Stomach smooth muscle (tissue), 2 donors: ENCODE results near the gene AADACL4.
A peak's percentile ranks its signal among the peaks of the same experiment; 100 is the strongest.

Experiments
- H3K27ac ChIP-seq: one replicate; pipeline ENCODE4 v1.7.0; 2013; ENCODE audit warnings: mild to moderate bottlenecking, low read length, inconsistent platforms
- H3K27me3 ChIP-seq, 2 donors: one replicate each; pipeline ENCODE4 v1.7.0; 2013; ENCODE audit warnings: low read length in 2 of 2; ENCODE audit not compliant: insufficient read depth in 2 of 2, control insufficient read depth in 1 of 2
- H3K36me3 ChIP-seq, 2 donors: one replicate each; pipeline ENCODE4 v1.7.0; 2013; ENCODE audit warnings: low read length in 2 of 2; ENCODE audit not compliant: control insufficient read depth in 2 of 2, insufficient read depth in 2 of 2
- H3K4me1 ChIP-seq: one replicate; pipeline ENCODE4 v1.7.0; 2013; ENCODE audit warnings: low read length; ENCODE audit not compliant: control insufficient read depth, insufficient read depth
- H3K4me3 ChIP-seq, 2 donors: one replicate each; pipeline ENCODE4 v1.7.0; 2013; ENCODE audit warnings: low read length in 2 of 2
- H3K9ac ChIP-seq, 2 donors: one replicate each; pipeline ENCODE4 v1.7.0; 2013; ENCODE audit warnings: low read length in 2 of 2, mild to moderate bottlenecking in 1 of 2
- H3K9me3 ChIP-seq, 2 donors: one replicate each; pipeline ENCODE4 v1.7.0; 2013; ENCODE audit warnings: low read length in 2 of 2; ENCODE audit not compliant: control insufficient read depth in 2 of 2
- donor health status: healthy.
- donor health status: Pancreatic carcinoma.

Gene AADACL4

GRCh38 chr1:12619792-12620487 is 23.9 kb upstream of the AADACL4 start:
- no peaks in the 10 kb centered on the region for H3K9me3 ChIP-seq
- no peaks in the 10 kb centered on the region for H3K36me3 ChIP-seq
- H3K27ac ChIP-seq = peak overlapping the region; percentile 86
- H3K9ac ChIP-seq = peak overlapping the region; percentile 22 to 70
- H3K27me3 ChIP-seq = no peaks in the 10 kb centered on the region
- peak overlapping the region; percentile 84 to 88 for H3K4me3 ChIP-seq
- H3K4me1 ChIP-seq = peaks cover 66% of the 10 kb centered on the region

- Histone ChIP-seq H3K9me3 (no peaks in the 10 kb centered on the region), H3K36me3 (no peaks in the 10 kb centered on the region), H3K27ac (peak overlapping the region; percentile 86), H3K9ac (peak overlapping the region; percentile 17 to 22), H3K4me3 (no peak overlapping the region), H3K4me1 (peaks cover 61% of the 10 kb centered on the region), H3K27me3 (no peaks in the 10 kb centered on the region)
Measured at GRCh38 chr1:12620488-12620865, 23.4 kb upstream of the AADACL4 start.

- no peaks in the 10 kb centered on the region for H3K36me3 ChIP-seq
- no peak overlapping the region for H3K4me3 ChIP-seq
- H3K27ac ChIP-seq = peak overlapping the region; percentile 86
- H3K9me3 ChIP-seq = no peaks in the 10 kb centered on the region
- H3K9ac ChIP-seq = no peak overlapping the region
- peaks cover 57% of the 10 kb centered on the region for H3K4me1 ChIP-seq
- no peaks in the 10 kb centered on the region for H3K27me3 ChIP-seq
Measured at GRCh38 chr1:12620931-12621330, 23.0 kb upstream of the AADACL4 start.

GRCh38 chr1:12621346-12622335 is 22.2 kb upstream of the AADACL4 start:
- H3K27ac ChIP-seq = peak overlapping the region; percentile 82
- peak overlapping the region in 1 of 2 donors; percentile 44 for H3K4me3 ChIP-seq
- H3K4me1 ChIP-seq = peaks cover 51% of the 10 kb centered on the region
- no peaks in the 10 kb centered on the region for H3K9me3 ChIP-seq
- H3K9ac ChIP-seq = peak overlapping the region in 1 of 2 donors; percentile 55
- H3K27me3 ChIP-seq = no peaks in the 10 kb centered on the region
- no peaks in the 10 kb centered on the region for H3K36me3 ChIP-seq

- no peaks in the 10 kb centered on the region for H3K27me3 ChIP-seq
- H3K36me3 ChIP-seq = no peaks in the 10 kb centered on the region
- H3K4me1 ChIP-seq = peaks cover 51% of the 10 kb centered on the region
- H3K9me3 ChIP-seq = no peaks in the 10 kb centered on the region
- peak overlapping the region in 1 of 2 donors; percentile 44 for H3K4me3 ChIP-seq
- peak overlapping the region; percentile 82 for H3K27ac ChIP-seq
- peak overlapping the region in 1 of 2 donors; percentile 55 for H3K9ac ChIP-seq
Measured at GRCh38 chr1:12622506-12622905, 21.4 kb upstream of the AADACL4 start.

- Histone ChIP-seq H3K9ac (no peak overlapping the region), H3K27ac (no peak overlapping the region), H3K36me3 (no peaks in the 10 kb centered on the region), H3K4me3 (no peak overlapping the region), H3K27me3 (peaks cover 0 to 2% of the 10 kb centered on the region in 2 donors), H3K4me1 (peaks cover 31% of the 10 kb centered on the region), H3K9me3 (no peaks in the 10 kb centered on the region)
Measured at GRCh38 chr1:12625276-12625675, 18.6 kb upstream of the AADACL4 start.

GRCh38 chr1:12626888-12627287 is 17.0 kb upstream of the AADACL4 start:
- Histone ChIP-seq H3K27me3 (peaks cover 0 to 2% of the 10 kb centered on the region in 2 donors), H3K36me3 (no peaks in the 10 kb centered on the region), H3K9ac (no peak overlapping the region), H3K4me3 (no peak overlapping the region), H3K9me3 (no peaks in the 10 kb centered on the region), H3K27ac (no peak overlapping the region), H3K4me1 (peaks cover 17% of the 10 kb centered on the region)

GRCh38 chr1:12627296-12627695 is 16.6 kb upstream of the AADACL4 start:
- no peak overlapping the region for H3K4me3 ChIP-seq
- H3K27me3 ChIP-seq = peaks cover 0 to 2% of the 10 kb centered on the region in 2 donors
- H3K9ac ChIP-seq = no peak overlapping the region
- H3K36me3 ChIP-seq = no peaks in the 10 kb centered on the region
- no peaks in the 10 kb centered on the region for H3K9me3 ChIP-seq
- peaks cover 13% of the 10 kb centered on the region for H3K4me1 ChIP-seq
- no peak overlapping the region for H3K27ac ChIP-seq

- H3K9me3 ChIP-seq = no peaks in the 10 kb centered on the region
- H3K4me1 ChIP-seq = no peaks in the 10 kb centered on the region
- no peak overlapping the region for H3K27ac ChIP-seq
- H3K9ac ChIP-seq = no peak overlapping the region
- H3K36me3 ChIP-seq = no peaks in the 10 kb centered on the region
- no peak overlapping the region for H3K4me3 ChIP-seq
- peaks cover 0 to 2% of the 10 kb centered on the region in 2 donors for H3K27me3 ChIP-seq
Measured at GRCh38 chr1:12629511-12629956, 14.4 kb upstream of the AADACL4 start.

- H3K27me3 ChIP-seq = peaks cover 0 to 2% of the 10 kb centered on the region in 2 donors
- no peak overlapping the region for H3K4me3 ChIP-seq
- no peak overlapping the region for H3K9ac ChIP-seq
- no peaks in the 10 kb centered on the region for H3K4me1 ChIP-seq
- H3K9me3 ChIP-seq = no peaks in the 10 kb centered on the region
- no peak overlapping the region for H3K27ac ChIP-seq
- no peaks in the 10 kb centered on the region for H3K36me3 ChIP-seq
Measured at GRCh38 chr1:12629985-12630760, 13.7 kb upstream of the AADACL4 start.
